Stromal cell of bone marrow (primary cell): ENCODE data around the gene FMN1.
"Not testable (repeated sequence)": the region's sequence is repeated elsewhere in the genome, so short reads cannot be mapped to it uniquely, and the experiment has no call there.

ENCODE experiments used
- DNase-seq: peaks from one replicate; pipeline ENCODE4 v3.0.0-alpha.2; 2012; ENCODE audit warnings: low read depth

FMN1 gene

DNA sequence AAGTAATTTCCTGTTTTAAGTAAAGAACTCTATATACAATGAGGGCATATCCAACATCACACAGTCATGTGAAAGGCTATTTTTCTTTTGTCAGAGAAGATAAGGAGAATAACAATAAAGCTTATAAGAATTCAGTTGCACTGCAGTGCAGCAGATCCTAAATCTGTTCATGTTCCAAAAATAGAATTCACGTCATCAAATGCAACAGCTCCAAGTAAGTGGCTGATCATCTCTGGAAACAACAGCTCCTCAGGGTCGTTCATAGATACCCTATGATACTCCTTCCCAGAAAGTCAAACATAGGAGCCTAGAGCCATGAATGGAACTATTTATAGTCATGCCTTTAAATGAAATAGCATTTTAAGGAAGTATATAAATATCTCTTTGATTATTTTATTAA lies 100.2 kb downstream of the FMN1 start:
- DNase-seq = peak; percentile 37

DNA sequence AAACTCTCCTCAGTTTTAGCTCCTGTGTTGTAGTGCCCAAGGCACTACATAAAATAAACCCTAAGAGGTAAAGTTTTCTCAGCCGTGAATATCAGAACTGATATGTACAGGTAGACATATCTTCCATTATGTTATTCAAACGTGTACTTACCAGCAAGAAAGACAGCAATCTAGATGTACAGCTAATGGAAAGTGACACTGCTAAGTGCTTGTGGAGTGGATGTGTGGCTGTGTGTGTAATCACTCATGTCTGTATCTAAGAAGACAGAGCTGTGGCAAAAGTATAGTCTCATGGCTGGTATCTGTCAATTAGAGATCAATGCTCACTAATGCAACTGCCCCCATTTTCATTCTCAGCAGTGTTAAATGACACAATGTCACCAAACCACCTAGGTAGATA lies 101.3 kb downstream of the FMN1 start:
- no peak for DNase-seq

- no peak for DNase-seq
Observed at GRCh38 chr15:33091983-33092693, 102.4 kb downstream of the FMN1 start.

DNA sequence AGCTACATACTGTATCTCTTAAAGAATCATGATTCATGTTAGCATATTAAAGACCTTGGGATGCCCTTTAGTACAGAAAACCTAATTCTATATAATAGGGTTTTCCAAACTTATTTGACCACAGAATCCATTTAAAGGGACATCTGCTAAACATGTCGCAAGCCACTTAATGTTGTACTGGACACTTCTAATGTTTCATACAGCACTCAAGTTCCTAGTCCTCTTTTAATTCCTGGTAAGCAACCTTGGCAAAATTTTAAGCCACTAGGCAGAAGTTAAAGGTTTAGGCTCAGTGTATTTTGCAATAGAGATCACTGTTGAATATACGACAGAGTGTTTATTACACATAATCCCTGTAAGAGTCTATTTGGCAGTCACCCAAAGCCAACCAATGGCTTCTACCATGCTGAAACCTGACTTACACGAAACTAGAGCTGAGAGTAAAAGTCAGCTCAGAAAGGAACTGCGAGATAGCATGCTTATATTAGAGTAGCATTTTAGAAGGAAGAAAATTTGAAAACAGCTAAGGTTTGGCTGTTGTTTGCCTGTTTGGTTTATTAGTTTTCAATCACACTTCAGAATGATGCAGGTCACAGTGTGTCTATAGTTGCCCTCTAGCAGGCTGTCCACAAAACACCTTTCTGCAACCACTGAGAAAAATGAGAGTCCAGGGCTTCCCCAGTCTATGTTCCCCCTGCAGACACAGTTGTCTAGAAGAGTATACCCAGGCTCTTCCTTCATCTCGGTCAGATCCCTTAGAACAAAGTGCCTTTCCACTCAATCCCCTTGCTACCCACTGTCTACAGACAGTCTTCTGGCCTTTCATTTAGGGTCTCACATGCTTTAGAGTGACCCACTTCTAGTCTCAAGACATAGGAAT lies 104.4 kb downstream of the FMN1 start:
- DNase-seq = peak; percentile 49

DNA sequence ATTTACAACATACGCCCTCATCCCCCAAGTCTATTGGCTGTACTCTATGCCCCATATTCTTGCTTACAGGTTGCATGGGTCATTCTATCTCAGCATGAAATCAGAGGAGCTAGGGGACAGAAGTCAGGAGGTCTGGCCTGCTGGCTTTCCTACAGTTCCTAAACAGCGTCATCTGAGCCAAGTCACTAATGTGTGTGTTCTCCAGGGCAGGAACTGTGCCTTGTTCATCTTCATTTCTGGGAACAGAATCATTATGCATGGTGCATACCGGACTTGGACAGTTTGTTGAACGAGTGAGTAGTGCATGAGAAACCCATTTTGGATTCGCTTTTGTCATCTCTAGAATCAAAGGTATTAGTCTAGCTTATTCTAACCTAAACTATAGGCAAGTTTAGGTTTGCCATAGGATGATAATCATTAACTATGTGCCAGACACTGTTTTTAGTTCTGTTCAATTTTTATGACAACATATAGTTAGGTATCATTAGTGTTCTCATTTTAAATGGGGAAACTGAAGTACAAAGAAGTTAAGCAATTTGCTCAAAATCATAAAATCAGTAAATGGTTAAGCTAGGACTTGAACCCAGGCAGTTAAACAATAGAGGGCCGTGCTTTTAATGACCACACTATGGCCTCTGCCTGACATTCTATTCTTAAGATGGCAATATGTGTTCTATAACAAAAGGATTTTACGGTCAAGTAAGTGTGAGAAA lies 105.2 kb downstream of the FMN1 start:
- DNase-seq = no peak

GRCh38 chr15:33086500-33087121 lies 107.9 kb downstream of the FMN1 start:
- peak; percentile 75 for DNase-seq

GRCh38 chr15:33084661-33085060 lies 109.9 kb downstream of the FMN1 start:
- DNase-seq = no peak

DNA sequence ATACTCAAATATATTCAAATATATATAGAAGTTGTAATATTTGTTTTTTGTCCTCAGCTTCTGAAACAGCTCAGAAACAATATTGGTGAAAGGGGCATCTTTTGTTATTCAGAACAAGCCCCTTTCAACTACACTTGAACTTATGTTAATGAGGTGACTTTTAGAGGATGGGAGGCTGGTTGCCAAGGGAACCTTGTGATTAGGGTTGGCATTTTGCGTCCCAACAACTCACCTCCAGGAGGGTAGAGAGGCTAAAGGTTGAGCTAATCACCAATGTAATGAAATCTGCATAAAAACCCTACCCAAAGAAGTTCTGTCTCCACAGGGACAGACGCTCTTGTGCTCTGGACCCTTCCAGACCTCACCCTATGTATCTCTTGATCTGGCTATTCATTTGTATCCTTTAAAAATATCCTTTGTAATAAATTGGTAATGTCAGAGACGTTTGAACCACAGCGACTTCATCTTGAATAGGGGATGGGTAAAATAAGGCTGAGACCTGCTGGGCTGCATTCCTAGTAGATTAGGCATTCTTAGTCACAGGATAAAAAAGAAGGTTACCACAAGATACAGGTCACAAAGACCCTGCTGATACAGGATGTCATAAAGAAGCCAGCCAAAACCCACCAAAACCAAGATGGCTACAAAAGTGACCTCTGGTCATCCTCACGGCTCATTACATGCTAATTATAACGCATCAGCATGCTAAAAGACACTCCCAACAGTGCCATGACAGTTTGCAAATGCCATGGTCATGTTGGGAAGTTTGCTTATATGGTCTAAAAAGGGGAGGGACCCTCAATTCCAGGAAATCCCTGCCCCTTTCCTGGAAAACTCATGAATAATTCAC lies 111.1 kb downstream of the FMN1 start:
- DNase-seq = no peak

- DNase-seq = no peak
Observed at GRCh38 chr15:33080006-33080405, 114.5 kb downstream of the FMN1 start.

- no peak for DNase-seq
Observed at GRCh38 chr15:33078607-33079006, 115.9 kb downstream of the FMN1 start.

- DNase-seq = no peak
Observed at GRCh38 chr15:33076937-33077336, 117.6 kb downstream of the FMN1 start.

- DNase-seq = no peak
Observed at GRCh38 chr15:33074942-33075341, 119.6 kb downstream of the FMN1 start.

DNA sequence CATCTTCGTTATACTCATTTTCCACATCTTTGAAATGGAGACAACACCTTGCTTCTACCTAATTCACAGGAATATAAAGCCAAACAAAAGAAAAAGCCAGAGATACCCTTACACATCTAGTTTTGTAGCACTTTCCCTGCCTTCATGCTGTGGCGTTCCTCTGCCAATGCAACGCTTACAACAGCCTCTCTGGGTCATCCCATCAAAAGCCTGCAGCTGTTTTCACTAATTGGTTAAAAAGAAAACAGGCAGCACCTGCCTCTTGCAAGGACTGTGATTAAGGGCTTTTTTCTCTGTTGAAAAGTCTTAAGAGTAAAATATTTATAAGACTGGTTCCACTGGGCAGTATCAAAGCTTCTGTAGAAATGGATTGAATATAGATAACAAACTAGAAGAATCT lies 120.3 kb downstream of the FMN1 start:
- no peak for DNase-seq

DNA sequence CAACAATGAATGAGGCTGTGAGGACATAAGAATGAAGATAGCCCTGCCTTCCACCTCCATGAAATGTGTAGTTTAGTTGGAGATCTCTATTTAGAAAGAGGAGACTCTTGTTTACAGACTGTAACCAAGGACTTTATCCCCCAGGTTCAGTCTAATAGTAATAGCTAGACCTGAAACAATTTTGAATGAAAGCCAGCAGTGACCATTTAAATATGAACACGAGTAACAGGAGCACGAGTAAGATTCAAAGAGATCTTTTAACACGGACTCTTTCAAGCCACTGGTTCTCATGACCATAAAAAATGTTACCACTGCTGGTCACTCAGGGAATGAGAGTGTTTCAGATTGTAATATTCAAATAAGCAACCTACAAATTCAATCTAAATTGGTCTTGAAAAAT lies 123.1 kb downstream of the FMN1 start:
- no peak for DNase-seq

DNA sequence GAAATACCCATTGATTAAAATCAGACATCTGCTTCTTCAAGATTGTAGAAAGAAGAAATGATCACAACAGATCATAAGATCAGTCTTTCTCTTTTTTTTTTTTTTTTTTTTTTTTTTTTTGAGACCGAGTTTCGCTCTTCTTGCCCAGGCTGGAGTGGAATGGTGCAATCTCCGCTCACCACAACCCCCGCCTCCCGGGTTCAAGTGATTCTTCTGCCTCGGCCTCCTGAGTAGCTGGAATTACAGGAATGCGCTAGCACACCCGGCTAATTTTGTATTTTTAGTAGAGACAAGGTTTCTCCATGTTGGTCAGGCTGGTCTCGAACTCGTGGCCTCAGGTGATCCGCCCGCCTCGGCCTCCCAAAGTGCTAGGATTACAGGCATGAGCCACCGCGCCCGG lies 124.6 kb downstream of the FMN1 start:
- not testable (repeated sequence) for DNase-seq

GRCh38 chr15:33069161-33069560 lies 125.4 kb downstream of the FMN1 start:
- DNase-seq = no peak

GRCh38 chr15:33068511-33068990 lies 126.0 kb downstream of the FMN1 start:
- DNase-seq = no peak

GRCh38 chr15:33068007-33068481 lies 126.5 kb downstream of the FMN1 start:
- peak; percentile 33 for DNase-seq

DNA sequence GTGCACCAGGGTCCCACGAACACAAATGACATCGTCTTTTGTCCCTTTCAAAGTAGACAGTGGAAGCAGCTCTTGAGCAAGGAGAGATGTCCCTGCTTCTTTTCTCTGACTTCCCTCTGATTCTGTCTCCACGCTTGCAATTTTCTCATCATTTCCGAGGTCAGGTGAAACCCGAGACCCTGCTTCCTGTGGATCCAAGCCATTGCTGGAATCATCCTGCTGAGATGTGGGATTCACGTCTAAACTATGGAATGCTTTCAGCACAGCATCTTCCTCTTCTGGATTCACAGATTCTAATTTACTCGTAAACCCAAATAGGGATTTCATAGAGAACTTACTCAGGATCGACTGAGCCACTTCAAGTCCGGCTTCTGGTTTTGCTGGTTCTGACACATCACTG lies 127.1 kb downstream of the FMN1 start:
- DNase-seq = peak; percentile 34

DNA sequence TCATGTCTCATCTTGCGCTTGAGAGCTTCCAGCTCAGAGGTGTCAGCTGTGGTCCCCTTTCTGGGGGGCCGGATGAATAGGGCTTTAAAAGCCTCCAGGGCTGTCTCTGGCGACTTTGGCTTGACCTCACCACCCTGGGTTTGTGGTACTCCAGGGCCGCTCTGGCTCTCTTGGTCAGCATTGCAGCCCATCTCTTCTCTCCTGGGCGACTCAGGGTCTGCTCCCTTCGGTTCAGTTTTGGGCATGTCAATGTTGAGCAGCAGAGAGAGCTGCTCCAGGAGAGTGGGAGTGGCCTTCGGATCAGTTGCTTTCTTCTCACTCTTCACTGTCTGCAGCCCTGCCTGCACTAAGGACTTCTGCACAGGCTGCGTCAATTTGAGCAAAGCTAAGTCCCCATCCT lies 127.9 kb downstream of the FMN1 start:
- no peak for DNase-seq

GRCh38 chr15:33064878-33065277 lies 129.6 kb downstream of the FMN1 start:
- DNase-seq = peak; percentile 54
